H9 (cell line): ENCODE data around the gene VTCN1. TPM values are rescaled to one million over a fixed set of nuclear protein-coding genes. Genes with fewer than 3 reads are reported as not detected.
A peak's percentile ranks its signal among the peaks of the same experiment; 100 is the strongest.

Experiments
- DNase-seq: peaks from one replicate; pipeline ENCODE4 v3.0.0-alpha.2; 2017
- H2AFZ ChIP-seq: one replicate; pipeline ENCODE4 v1.6.1; 2013; ENCODE audit warnings: mild to moderate bottlenecking, low read length, control low read depth, moderate library complexity
- H2AK5ac ChIP-seq: 2 replicates; pipeline ENCODE4 v1.6.1; 2013; ENCODE audit warnings: low read length, control low read depth, mixed read lengths; ENCODE audit not compliant: insufficient read length
- H2BK120ac ChIP-seq: one replicate; pipeline ENCODE4 v1.6.1; 2013; ENCODE audit warnings: low read depth, mild to moderate bottlenecking, low read length, control low read depth, inconsistent platforms; ENCODE audit not compliant: poor library complexity, severe bottlenecking
- H2BK12ac ChIP-seq: 2 replicates; pipeline ENCODE4 v1.6.1; 2013; ENCODE audit warnings: low read length, control low read depth, mixed read lengths, low read depth; ENCODE audit not compliant: insufficient read length
- H2BK15ac ChIP-seq: 2 replicates; pipeline ENCODE4 v1.6.1; 2013; ENCODE audit warnings: low read depth, low read length, control low read depth
- H2BK20ac ChIP-seq: one replicate; pipeline ENCODE4 v1.6.1; 2013; ENCODE audit warnings: low read depth, mild to moderate bottlenecking, low read length, control low read depth, inconsistent platforms; ENCODE audit not compliant: poor library complexity, severe bottlenecking
- H2BK5ac ChIP-seq: 2 replicates; pipeline ENCODE4 v1.6.1; 2013; ENCODE audit warnings: low read length, control low read depth, mixed read lengths; ENCODE audit not compliant: insufficient read length
- H3K14ac ChIP-seq: 2 replicates; pipeline ENCODE4 v1.6.1; 2013; ENCODE audit warnings: low read length, control low read depth; ENCODE audit not compliant: insufficient read depth
- H3K18ac ChIP-seq: 2 replicates; pipeline ENCODE4 v1.6.1; 2013; ENCODE audit warnings: low read depth, mild to moderate bottlenecking, mixed read lengths, low read length, control low read depth; ENCODE audit not compliant: insufficient read length
- H3K23ac ChIP-seq: 2 replicates; pipeline ENCODE4 v1.6.1; 2013; ENCODE audit warnings: low read length, control low read depth, mixed read lengths, low read depth; ENCODE audit not compliant: insufficient read length
- H3K23me2 ChIP-seq: 2 replicates; pipeline ENCODE4 v1.6.1; 2013; ENCODE audit warnings: low read depth, mild to moderate bottlenecking, mixed read lengths, low read length, control low read depth; ENCODE audit not compliant: insufficient read length, poor library complexity, severe bottlenecking
- H3K27ac ChIP-seq: 2 replicates; pipeline ENCODE4 v1.5.1; 2013; ENCODE audit warnings: low read length, control low read depth, mixed read lengths, low read depth; ENCODE audit not compliant: insufficient read length
- H3K27me3 ChIP-seq: 2 replicates; pipeline ENCODE4 v1.6.1; 2013; ENCODE audit warnings: low read length, control low read depth, inconsistent platforms; ENCODE audit not compliant: insufficient read depth
- H3K4ac ChIP-seq: 2 replicates; pipeline ENCODE4 v1.6.1; 2013; ENCODE audit warnings: low read depth, mild to moderate bottlenecking, control low read depth, inconsistent platforms, low read length, moderate library complexity
- H3K4me1 ChIP-seq: 2 replicates; pipeline ENCODE4 v1.6.1; 2013; ENCODE audit warnings: low read length, control low read depth, inconsistent platforms; ENCODE audit not compliant: insufficient read depth
- H3K4me2 ChIP-seq: 2 replicates; pipeline ENCODE4 v1.6.1; 2013; ENCODE audit warnings: low read length, control low read depth, mixed read lengths; ENCODE audit not compliant: insufficient read length, insufficient read depth
- H3K56ac ChIP-seq: 2 replicates; pipeline ENCODE4 v1.6.1; 2013; ENCODE audit warnings: low read depth, mild to moderate bottlenecking, mixed read lengths, low read length, control low read depth; ENCODE audit not compliant: insufficient read length
- H3K79me1 ChIP-seq: 2 replicates; pipeline ENCODE4 v1.6.1; 2013; ENCODE audit warnings: low read depth, mild to moderate bottlenecking, moderate library complexity, low read length, control low read depth, inconsistent platforms; ENCODE audit not compliant: insufficient read depth, poor library complexity, severe bottlenecking
- H3K79me2 ChIP-seq: 2 replicates; pipeline ENCODE4 v1.6.1; 2013; ENCODE audit warnings: low read length, control low read depth, inconsistent platforms; ENCODE audit not compliant: insufficient read depth
- H3K9ac ChIP-seq: 2 replicates; pipeline ENCODE4 v1.6.1; 2013; ENCODE audit warnings: low read length, control low read depth, mixed read lengths; ENCODE audit not compliant: insufficient read length; ENCODE audit errors: extremely low read depth
- H3K9me3 ChIP-seq: one replicate; pipeline ENCODE4 v1.6.1; 2013; ENCODE audit warnings: low read depth, low read length, inconsistent platforms; ENCODE audit not compliant: control insufficient read depth
- H3T11ph ChIP-seq: one replicate; pipeline ENCODE4 v1.6.1; 2013; ENCODE audit warnings: mild to moderate bottlenecking, low read length, control low read depth, inconsistent platforms
- H4K20me1 ChIP-seq: one replicate; pipeline ENCODE4 v1.6.1; 2013; ENCODE audit not compliant: control insufficient read depth, insufficient read length, insufficient read depth
- H4K5ac ChIP-seq: 2 replicates; pipeline ENCODE4 v1.6.1; 2013; ENCODE audit warnings: low read depth, mild to moderate bottlenecking, mixed read lengths, low read length, control low read depth; ENCODE audit not compliant: insufficient read length
- H4K8ac ChIP-seq: replicated peaks from 2 replicates; pipeline ENCODE4 v1.6.1; 2013; ENCODE audit warnings: low read length, control low read depth, mixed read lengths, low read depth; ENCODE audit not compliant: insufficient read length
- H4K91ac ChIP-seq: 2 replicates; pipeline ENCODE4 v1.6.1; 2013; ENCODE audit warnings: low read depth, mild to moderate bottlenecking, moderate library complexity, mixed read lengths, low read length, control low read depth; ENCODE audit not compliant: insufficient read length
- H3K27ac Mint-ChIP-seq, 3 experiments: 2 replicates in 2 of 3; 3 replicates in 1 of 3; pipeline ENCODE4 v1.8.0; 2020 to 2021; ENCODE audit warnings: mixed read lengths in 3 of 3, mild to moderate bottlenecking in 1 of 3, moderate library complexity in 1 of 3
- H3K27me3 Mint-ChIP-seq: 2 replicates; pipeline ENCODE4 v1.8.0; 2021; ENCODE audit warnings: low read depth, mild to moderate bottlenecking, moderate library complexity, mixed read lengths
- H3K36me3 Mint-ChIP-seq, 3 experiments: 2 replicates in 2 of 3; 3 replicates in 1 of 3; pipeline ENCODE4 v1.8.0; 2020 to 2021; ENCODE audit warnings: low read depth in 3 of 3, mixed read lengths in 3 of 3; ENCODE audit not compliant: insufficient read depth in 1 of 3
- H3K4me1 Mint-ChIP-seq, 2 experiments: 2 replicates each; pipeline ENCODE4 v1.8.0; 2020; ENCODE audit warnings: mixed read lengths in 2 of 2
- H3K4me3 Mint-ChIP-seq, 2 experiments: 2 replicates in 1 of 2; 3 replicates in 1 of 2; pipeline ENCODE4 v1.8.0; 2020 to 2021; ENCODE audit warnings: mild to moderate bottlenecking in 2 of 2, mixed read lengths in 2 of 2, moderate library complexity in 1 of 2
- H3K9me3 Mint-ChIP-seq, 2 experiments: 2 replicates in 1 of 2; 3 replicates in 1 of 2; pipeline ENCODE4 v1.8.0; 2020; ENCODE audit warnings: mild to moderate bottlenecking in 2 of 2, mixed read lengths in 2 of 2, moderate library complexity in 1 of 2
- CTCF ChIP-seq: fragments of 200-600 bp; sonication (generic); conservative IDR thresholded peaks from 3 replicates; pipeline ENCODE4 v1.8.0; 2021; ENCODE audit warnings: antibody characterized with exemption, mild to moderate bottlenecking
- WGBS: extraction: QIAGEN DNeasy Blood & Tissue Kit; methylation state at CpG from one replicate; pipeline ENCODE4 v1.1.7; 2013; ENCODE audit warnings: missing lambda C conversion rate, low lambda C conversion rate, mixed read lengths; ENCODE audit not compliant: insufficient read length; ENCODE audit errors: extremely low coverage; 5-methylcytosine and 5-hydroxymethylcytosine counted together
- microRNA-seq: library from miRNA; unstranded; fragments of <30 nt; microRNA quantifications from one replicate; pipeline ENCODE4, GENCODE V29; 2020; ENCODE audit warnings: borderline microRNAs expressed
- total RNA-seq: library from RNA; stranded (reverse); gene quantifications from 2 replicates; pipeline ENCODE4 v1.2.1, GENCODE V29; 2021

Gene VTCN1
- total RNA-seq, 1 experiment from 2014 or later = 0.33 TPM

GRCh38 chr1:117093870-117094621, 116.7 kb downstream of the VTCN1 start:
- Histone ChIP-seq H2AFZ (no peak overlapping the region), H3T11ph (no peak overlapping the region), H3K18ac (no peak overlapping the region)

More at GRCh38 chr1:117093870-117094621, 116.7 kb downstream of the VTCN1 start:
- Histone ChIP-seq H3K27ac (peak overlapping the region; percentile 41), H2BK20ac (no peak overlapping the region), H3K9me3 (no peaks in the 10 kb centered on the region), H3K14ac (no peak overlapping the region), H3K79me2 (no peaks in the 10 kb centered on the region), H2AK5ac (no peak overlapping the region), H2BK12ac (no peak overlapping the region), H2BK120ac (no peak overlapping the region), H3K4ac (no peak overlapping the region; the same call in none of the 2 replicates), H3K23ac (no peak overlapping the region), H3K23me2 (no peaks in the 10 kb centered on the region), H4K91ac (peak overlapping the region; percentile 71), H4K20me1 (no peaks in the 10 kb centered on the region), H3K56ac (no peak overlapping the region), H2BK5ac (no peak overlapping the region), H4K8ac (no peak overlapping the region), H3K4me2 (no peak overlapping the region), H3K27me3 (no peaks in the 10 kb centered on the region), H2BK15ac (no peak overlapping the region), H3K4me1 (peaks cover 4% of the 10 kb centered on the region; the same call in 1 of the 2 replicates), H3K9ac (no peak overlapping the region), H4K5ac (no peak overlapping the region), H3K79me1 (no peaks in the 10 kb centered on the region)
- peak overlapping the region; percentile 25 to 93 (median 47); a peak in 3 of 7 replicates for H3K27ac Mint-ChIP-seq
- peak; percentile 52 for TF ChIP-seq CTCF
- peaks cover 21 to 26% of the 10 kb centered on the region in 2 experiments for H3K4me1 Mint-ChIP-seq
- H3K36me3 Mint-ChIP-seq = peaks cover 35 to 91% (median 76%) of the 10 kb centered on the region in 3 experiments; a peak in 6 of 7 replicates
- H3K9me3 Mint-ChIP-seq = no peaks in the 10 kb centered on the region
- no CpG with 5 or more reads among the region's 6 CpGs for WGBS
- H3K4me3 Mint-ChIP-seq = no peak overlapping the region
- H3K27me3 Mint-ChIP-seq = no peaks in the 10 kb centered on the region
- DNase-seq = peak; percentile 35

Small RNA genes within 50 kb of the gene (microRNA-seq; reads per million reads assigned to microRNA genes)
- 11.7 reads per million, percentile 49 among the genes with 10 or more reads in this experiment for gene MIR942

Other genes starting within 250 kb of the VTCN1 start
- gene CD101, start 209.2 kb downstream of the VTCN1 start, total RNA-seq = 1.5 and 1.8 TPM in 2 replicates
- 83.5 and 86.4 TPM in 2 replicates for gene TTF2, start 150.6 kb downstream of the VTCN1 start, total RNA-seq
- 10.3 and 11.7 TPM in 2 replicates for gene TRIM45, start 89.2 kb downstream of the VTCN1 start, total RNA-seq
- 24.0 and 25.4 TPM in 2 replicates for gene MAN1A2, start 156.5 kb upstream of the VTCN1 start, total RNA-seq